HEK293 (cell line): ENCODE measurements around the gene ANAPC2.

Experiments
- BCL11A ChIP-seq: fragments of 450-650 bp; formaldehyde crosslinking; IDR thresholded peaks from 2 replicates; pipeline ENCODE4 v1.5.1; 2016; ENCODE audit warnings: low read depth, missing biosample characterization, missing genetic modification characterization
- OSR2 ChIP-seq: fragments of 450-650 bp; formaldehyde crosslinking; IDR thresholded peaks from 2 replicates; pipeline ENCODE4 v1.5.1; 2016; ENCODE audit warnings: missing biosample characterization, missing genetic modification characterization
- REPIN1 ChIP-seq: fragments of 450-650 bp; formaldehyde crosslinking; IDR thresholded peaks from 2 replicates; pipeline ENCODE4 v1.5.1; 2017; ENCODE audit warnings: missing biosample characterization, missing genetic modification characterization, low read depth
- SP3 ChIP-seq: fragments of 450-650 bp; formaldehyde crosslinking; IDR thresholded peaks from 2 replicates; pipeline ENCODE4 v1.5.1; 2016; ENCODE audit warnings: missing biosample characterization, missing genetic modification characterization
- SP7 ChIP-seq: fragments of 450-650 bp; formaldehyde crosslinking; IDR thresholded peaks from 2 replicates; pipeline ENCODE4 v1.5.1; 2016; ENCODE audit warnings: missing biosample characterization, missing genetic modification characterization
- ZBTB21 ChIP-seq: fragments of 450-650 bp; formaldehyde crosslinking; IDR thresholded peaks from 2 replicates; pipeline ENCODE4 v1.5.1; 2017; ENCODE audit warnings: missing biosample characterization, missing genetic modification characterization
- ZEB2 ChIP-seq: fragments of 450-650 bp; formaldehyde crosslinking; IDR thresholded peaks from 2 replicates; pipeline ENCODE4 v1.5.1; 2016; ENCODE audit warnings: missing biosample characterization, missing genetic modification characterization
- ZFHX2 ChIP-seq: fragments of 450-650 bp; formaldehyde crosslinking; conservative IDR thresholded peaks from 2 replicates; pipeline ENCODE4 v1.5.1; 2016; ENCODE audit warnings: missing biosample characterization, missing genetic modification characterization
- ZFP3 ChIP-seq: fragments of 450-650 bp; formaldehyde crosslinking; IDR thresholded peaks from 2 replicates; pipeline ENCODE4 v1.5.1; 2016; ENCODE audit warnings: low read depth, missing biosample characterization, missing genetic modification characterization
- ZIC2 ChIP-seq: fragments of 450-650 bp; formaldehyde crosslinking; IDR thresholded peaks from 2 replicates; pipeline ENCODE4 v1.5.1; 2016; ENCODE audit warnings: missing biosample characterization, missing genetic modification characterization
- ZNF10 ChIP-seq: fragments of 450-650 bp; formaldehyde crosslinking; IDR thresholded peaks from 2 replicates; pipeline ENCODE4 v1.5.1; 2017; ENCODE audit warnings: missing biosample characterization, missing genetic modification characterization
- ZNF121 ChIP-seq: fragments of 450-650 bp; formaldehyde crosslinking; IDR thresholded peaks from 2 replicates; pipeline ENCODE4 v1.5.1; 2016; ENCODE audit warnings: missing biosample characterization, missing genetic modification characterization
- ZNF157 ChIP-seq: fragments of 450-650 bp; formaldehyde crosslinking; IDR thresholded peaks from 2 replicates; pipeline ENCODE4 v1.5.1; 2016; ENCODE audit warnings: missing biosample characterization, missing genetic modification characterization
- ZNF184 ChIP-seq: fragments of 450-650 bp; IDR thresholded peaks from 2 replicates; pipeline ENCODE4 v1.5.1; 2018; ENCODE audit warnings: missing biosample characterization, mild to moderate bottlenecking, missing genetic modification characterization
- ZNF214 ChIP-seq: fragments of 450-650 bp; formaldehyde crosslinking; IDR thresholded peaks from 2 replicates; pipeline ENCODE4 v1.5.1; 2017; ENCODE audit warnings: missing biosample characterization, mild to moderate bottlenecking, missing genetic modification characterization, borderline replicate concordance
- ZNF221 ChIP-seq: fragments of 450-650 bp; formaldehyde crosslinking; IDR thresholded peaks from 2 replicates; pipeline ENCODE4 v1.5.1; 2017; ENCODE audit warnings: missing biosample characterization, missing genetic modification characterization, borderline replicate concordance
- ZNF394 ChIP-seq: fragments of 450-650 bp; formaldehyde crosslinking; IDR thresholded peaks from 2 replicates; pipeline ENCODE4 v1.5.1; 2016; ENCODE audit warnings: missing biosample characterization, missing genetic modification characterization, mild to moderate bottlenecking, moderate library complexity, borderline replicate concordance
- ZNF404 ChIP-seq: fragments of 450-650 bp; formaldehyde crosslinking; IDR thresholded peaks from 2 replicates; pipeline ENCODE4 v1.5.1; 2017; ENCODE audit warnings: missing biosample characterization, missing genetic modification characterization
- ZNF521 ChIP-seq: fragments of 450-650 bp; formaldehyde crosslinking; IDR thresholded peaks from 2 replicates; pipeline ENCODE4 v1.5.1; 2017; ENCODE audit warnings: missing biosample characterization, mild to moderate bottlenecking, missing genetic modification characterization
- ZNF792 ChIP-seq: fragments of 450-650 bp; formaldehyde crosslinking; IDR thresholded peaks from 2 replicates; pipeline ENCODE4 v1.5.1; 2016; ENCODE audit warnings: missing biosample characterization, missing genetic modification characterization
- ZNF837 ChIP-seq: fragments of 450-650 bp; formaldehyde crosslinking; IDR thresholded peaks from 2 replicates; pipeline ENCODE4 v1.5.1; 2016; ENCODE audit warnings: missing biosample characterization, missing genetic modification characterization
- TF ChIP-seq, protein P1 (sequence below): fragments of 450-650 bp; formaldehyde crosslinking; IDR thresholded peaks from 2 replicates; pipeline ENCODE4 v1.5.1; 2017; ENCODE audit warnings: missing biosample characterization, missing genetic modification characterization
- TF ChIP-seq, protein P2 (sequence below): fragments of 450-650 bp; formaldehyde crosslinking; IDR thresholded peaks from 2 replicates; pipeline ENCODE4 v1.5.1; 2016; ENCODE audit warnings: missing biosample characterization, missing genetic modification characterization
- TF ChIP-seq, protein P3 (sequence below): fragments of 450-650 bp; formaldehyde crosslinking; IDR thresholded peaks from 2 replicates; pipeline ENCODE4 v1.5.1; 2017; ENCODE audit warnings: missing biosample characterization, mild to moderate bottlenecking, missing genetic modification characterization, moderate library complexity
- TF ChIP-seq, protein P4 (sequence below): fragments of 450-650 bp; formaldehyde crosslinking; IDR thresholded peaks from 2 replicates; pipeline ENCODE4 v1.5.1; 2017; ENCODE audit warnings: missing biosample characterization, missing genetic modification characterization
- TF ChIP-seq, protein P5 (sequence below): fragments of 450-650 bp; formaldehyde crosslinking; IDR thresholded peaks from 2 replicates; pipeline ENCODE4 v1.5.1; 2016; ENCODE audit warnings: missing biosample characterization, missing genetic modification characterization
- TF ChIP-seq, protein P6 (sequence below): fragments of 450-650 bp; formaldehyde crosslinking; IDR thresholded peaks from 2 replicates; pipeline ENCODE4 v1.5.1; 2016; ENCODE audit warnings: missing biosample characterization, missing genetic modification characterization
- TF ChIP-seq, protein P7 (sequence below): fragments of 450-650 bp; formaldehyde crosslinking; IDR thresholded peaks from 2 replicates; pipeline ENCODE4 v1.5.1; 2016; ENCODE audit warnings: missing biosample characterization, missing genetic modification characterization

ANAPC2 gene

DNA sequence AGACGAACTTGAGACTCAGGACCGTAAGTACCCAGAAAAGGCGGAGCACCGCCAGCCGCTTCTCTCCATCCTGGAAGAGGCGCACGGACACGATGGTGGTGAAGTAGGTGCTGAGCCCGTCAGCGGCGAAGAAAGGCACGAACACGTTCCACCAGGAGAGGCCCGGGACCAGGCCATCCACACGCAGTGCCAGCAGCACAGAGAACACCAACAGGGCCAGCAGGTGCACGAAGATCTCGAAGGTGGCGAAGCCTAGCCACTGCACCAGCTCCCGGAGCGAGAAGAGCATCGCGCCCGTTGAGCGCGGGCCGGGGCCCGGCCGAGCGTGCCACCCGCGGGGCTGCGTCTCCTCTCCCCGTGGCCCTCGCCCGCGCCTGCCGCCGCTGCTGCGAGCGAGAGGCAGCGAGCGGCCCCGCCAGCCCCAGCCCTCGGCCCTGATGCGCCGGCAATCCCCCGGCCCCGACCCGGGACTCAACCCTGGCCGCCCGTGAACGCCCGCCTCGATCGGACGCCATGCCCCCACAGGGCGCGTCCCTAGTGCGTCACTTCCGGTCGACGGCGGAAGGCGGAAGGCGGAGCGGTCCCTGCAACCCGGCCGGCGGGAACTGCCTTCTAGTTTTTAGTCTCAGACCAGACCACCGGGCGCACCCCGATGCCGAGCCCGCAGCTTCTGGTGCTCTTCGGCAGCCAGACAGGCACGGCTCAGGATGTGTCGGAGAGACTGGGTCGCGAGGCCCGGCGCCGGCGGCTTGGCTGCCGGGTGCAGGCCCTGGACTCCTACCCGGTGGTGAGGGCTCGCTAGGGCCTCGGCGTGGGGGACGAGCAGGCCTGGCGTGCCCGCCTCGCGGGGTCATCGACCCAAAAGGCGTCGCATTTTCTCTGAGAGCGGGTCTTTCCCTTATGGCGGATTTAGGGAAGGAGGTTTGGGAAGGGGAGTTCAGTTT, 17.0 kb upstream of the ANAPC2 start, which contains the start of the genes NDOR1 and TMEM203 (continued):
- TF ChIP-seq, protein P1, sequence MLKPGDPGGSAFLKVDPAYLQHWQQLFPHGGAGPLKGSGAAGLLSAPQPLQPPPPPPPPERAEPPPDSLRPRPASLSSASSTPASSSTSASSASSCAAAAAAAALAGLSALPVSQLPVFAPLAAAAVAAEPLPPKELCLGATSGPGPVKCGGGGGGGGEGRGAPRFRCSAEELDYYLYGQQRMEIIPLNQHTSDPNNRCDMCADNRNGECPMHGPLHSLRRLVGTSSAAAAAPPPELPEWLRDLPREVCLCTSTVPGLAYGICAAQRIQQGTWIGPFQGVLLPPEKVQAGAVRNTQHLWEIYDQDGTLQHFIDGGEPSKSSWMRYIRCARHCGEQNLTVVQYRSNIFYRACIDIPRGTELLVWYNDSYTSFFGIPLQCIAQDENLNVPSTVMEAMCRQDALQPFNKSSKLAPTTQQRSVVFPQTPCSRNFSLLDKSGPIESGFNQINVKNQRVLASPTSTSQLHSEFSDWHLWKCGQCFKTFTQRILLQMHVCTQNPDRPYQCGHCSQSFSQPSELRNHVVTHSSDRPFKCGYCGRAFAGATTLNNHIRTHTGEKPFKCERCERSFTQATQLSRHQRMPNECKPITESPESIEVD (tag by site-specific recombination) = no peak
- TF ChIP-seq SP7 (tag by site-specific recombination) (peak; percentile 34; the same call in 1 of the 2 replicates), ZFHX2 (no peak), REPIN1 (no peak), ZNF121 (tag by site-specific recombination) (no peak), ZNF221 (tag by site-specific recombination) (no peak), ZFP3 (tag by site-specific recombination) (no peak), ZNF184 (tag by site-specific recombination) (no peak; the same call in 1 of the 2 replicates), ZNF157 (tag by site-specific recombination) (no peak), ZNF214 (no peak), ZNF521 (tag by site-specific recombination) (no peak), ZNF404 (tag by site-specific recombination) (no peak), ZBTB21 (tag by site-specific recombination) (peak; percentile 25; the same call in 1 of the 2 replicates), ZNF10 (tag by site-specific recombination) (no peak), ZNF837 (tag by site-specific recombination) (no peak), ZIC2 (tag by site-specific recombination) (no peak), OSR2 (tag by site-specific recombination) (no peak), ZNF792 (no peak), BCL11A (tag by site-specific recombination) (no peak), ZNF394 (tag by site-specific recombination) (0 out of 2 replicates have a peak, but pooled peaks have one; percentile 21), SP3 (tag by site-specific recombination) (peak; percentile 75), ZEB2 (0 out of 2 replicates have a peak, but pooled peaks have one; percentile 32)
- TF ChIP-seq, protein P2, sequence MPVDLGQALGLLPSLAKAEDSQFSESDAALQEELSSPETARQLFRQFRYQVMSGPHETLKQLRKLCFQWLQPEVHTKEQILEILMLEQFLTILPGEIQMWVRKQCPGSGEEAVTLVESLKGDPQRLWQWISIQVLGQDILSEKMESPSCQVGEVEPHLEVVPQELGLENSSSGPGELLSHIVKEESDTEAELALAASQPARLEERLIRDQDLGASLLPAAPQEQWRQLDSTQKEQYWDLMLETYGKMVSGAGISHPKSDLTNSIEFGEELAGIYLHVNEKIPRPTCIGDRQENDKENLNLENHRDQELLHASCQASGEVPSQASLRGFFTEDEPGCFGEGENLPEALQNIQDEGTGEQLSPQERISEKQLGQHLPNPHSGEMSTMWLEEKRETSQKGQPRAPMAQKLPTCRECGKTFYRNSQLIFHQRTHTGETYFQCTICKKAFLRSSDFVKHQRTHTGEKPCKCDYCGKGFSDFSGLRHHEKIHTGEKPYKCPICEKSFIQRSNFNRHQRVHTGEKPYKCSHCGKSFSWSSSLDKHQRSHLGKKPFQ (tag by site-specific recombination) = no peak
- TF ChIP-seq, protein P3, sequence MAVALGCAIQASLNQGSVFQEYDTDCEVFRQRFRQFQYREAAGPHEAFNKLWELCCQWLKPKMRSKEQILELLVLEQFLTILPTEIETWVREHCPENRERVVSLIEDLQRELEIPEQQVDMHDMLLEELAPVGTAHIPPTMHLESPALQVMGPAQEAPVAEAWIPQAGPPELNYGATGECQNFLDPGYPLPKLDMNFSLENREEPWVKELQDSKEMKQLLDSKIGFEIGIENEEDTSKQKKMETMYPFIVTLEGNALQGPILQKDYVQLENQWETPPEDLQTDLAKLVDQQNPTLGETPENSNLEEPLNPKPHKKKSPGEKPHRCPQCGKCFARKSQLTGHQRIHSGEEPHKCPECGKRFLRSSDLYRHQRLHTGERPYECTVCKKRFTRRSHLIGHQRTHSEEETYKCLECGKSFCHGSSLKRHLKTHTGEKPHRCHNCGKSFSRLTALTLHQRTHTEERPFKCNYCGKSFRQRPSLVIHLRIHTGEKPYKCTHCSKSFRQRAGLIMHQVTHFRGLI = no peak
- TF ChIP-seq, protein P4, sequence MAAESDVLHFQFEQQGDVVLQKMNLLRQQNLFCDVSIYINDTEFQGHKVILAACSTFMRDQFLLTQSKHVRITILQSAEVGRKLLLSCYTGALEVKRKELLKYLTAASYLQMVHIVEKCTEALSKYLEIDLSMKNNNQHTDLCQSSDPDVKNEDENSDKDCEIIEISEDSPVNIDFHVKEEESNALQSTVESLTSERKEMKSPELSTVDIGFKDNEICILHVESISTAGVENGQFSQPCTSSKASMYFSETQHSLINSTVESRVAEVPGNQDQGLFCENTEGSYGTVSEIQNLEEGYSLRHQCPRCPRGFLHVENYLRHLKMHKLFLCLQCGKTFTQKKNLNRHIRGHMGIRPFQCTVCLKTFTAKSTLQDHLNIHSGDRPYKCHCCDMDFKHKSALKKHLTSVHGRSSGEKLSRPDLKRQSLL (tag by site-specific recombination) = no peak
- TF ChIP-seq, protein P5, sequence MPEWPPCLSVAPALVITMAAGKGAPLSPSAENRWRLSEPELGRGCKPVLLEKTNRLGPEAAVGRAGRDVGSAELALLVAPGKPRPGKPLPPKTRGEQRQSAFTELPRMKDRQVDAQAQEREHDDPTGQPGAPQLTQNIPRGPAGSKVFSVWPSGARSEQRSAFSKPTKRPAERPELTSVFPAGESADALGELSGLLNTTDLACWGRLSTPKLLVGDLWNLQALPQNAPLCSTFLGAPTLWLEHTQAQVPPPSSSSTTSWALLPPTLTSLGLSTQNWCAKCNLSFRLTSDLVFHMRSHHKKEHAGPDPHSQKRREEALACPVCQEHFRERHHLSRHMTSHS (tag by site-specific recombination) = no peak
- TF ChIP-seq, protein P6, sequence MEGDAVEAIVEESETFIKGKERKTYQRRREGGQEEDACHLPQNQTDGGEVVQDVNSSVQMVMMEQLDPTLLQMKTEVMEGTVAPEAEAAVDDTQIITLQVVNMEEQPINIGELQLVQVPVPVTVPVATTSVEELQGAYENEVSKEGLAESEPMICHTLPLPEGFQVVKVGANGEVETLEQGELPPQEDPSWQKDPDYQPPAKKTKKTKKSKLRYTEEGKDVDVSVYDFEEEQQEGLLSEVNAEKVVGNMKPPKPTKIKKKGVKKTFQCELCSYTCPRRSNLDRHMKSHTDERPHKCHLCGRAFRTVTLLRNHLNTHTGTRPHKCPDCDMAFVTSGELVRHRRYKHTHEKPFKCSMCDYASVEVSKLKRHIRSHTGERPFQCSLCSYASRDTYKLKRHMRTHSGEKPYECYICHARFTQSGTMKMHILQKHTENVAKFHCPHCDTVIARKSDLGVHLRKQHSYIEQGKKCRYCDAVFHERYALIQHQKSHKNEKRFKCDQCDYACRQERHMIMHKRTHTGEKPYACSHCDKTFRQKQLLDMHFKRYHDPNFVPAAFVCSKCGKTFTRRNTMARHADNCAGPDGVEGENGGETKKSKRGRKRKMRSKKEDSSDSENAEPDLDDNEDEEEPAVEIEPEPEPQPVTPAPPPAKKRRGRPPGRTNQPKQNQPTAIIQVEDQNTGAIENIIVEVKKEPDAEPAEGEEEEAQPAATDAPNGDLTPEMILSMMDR = no peak
- TF ChIP-seq, protein P7, sequence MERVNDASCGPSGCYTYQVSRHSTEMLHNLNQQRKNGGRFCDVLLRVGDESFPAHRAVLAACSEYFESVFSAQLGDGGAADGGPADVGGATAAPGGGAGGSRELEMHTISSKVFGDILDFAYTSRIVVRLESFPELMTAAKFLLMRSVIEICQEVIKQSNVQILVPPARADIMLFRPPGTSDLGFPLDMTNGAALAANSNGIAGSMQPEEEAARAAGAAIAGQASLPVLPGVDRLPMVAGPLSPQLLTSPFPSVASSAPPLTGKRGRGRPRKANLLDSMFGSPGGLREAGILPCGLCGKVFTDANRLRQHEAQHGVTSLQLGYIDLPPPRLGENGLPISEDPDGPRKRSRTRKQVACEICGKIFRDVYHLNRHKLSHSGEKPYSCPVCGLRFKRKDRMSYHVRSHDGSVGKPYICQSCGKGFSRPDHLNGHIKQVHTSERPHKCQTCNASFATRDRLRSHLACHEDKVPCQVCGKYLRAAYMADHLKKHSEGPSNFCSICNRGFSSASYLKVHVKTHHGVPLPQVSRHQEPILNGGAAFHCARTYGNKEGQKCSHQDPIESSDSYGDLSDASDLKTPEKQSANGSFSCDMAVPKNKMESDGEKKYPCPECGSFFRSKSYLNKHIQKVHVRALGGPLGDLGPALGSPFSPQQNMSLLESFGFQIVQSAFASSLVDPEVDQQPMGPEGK (tag by site-specific recombination) = peak; percentile 53; the same call in 1 of the 2 replicates
